ENCODE measurements around the gene DUSP12. TPM values are rescaled to one million over a fixed set of nuclear protein-coding genes. Genes with fewer than 3 reads are reported as not detected.

DUSP12 gene
- total and polyA plus RNA-seq, 9 of the 15 experiments (the other 6 are each of a cell fraction or from before 2014, with no cell fraction given), result 10.4 to 81.4 (median 43.6) TPM

GRCh38 chr1:161737625-161738024 is 12.0 kb upstream of the DUSP12 start:
- H3K9me1 ChIP-seq (ENCODE audit: control insufficient read depth, insufficient read depth, low read length), result no peaks in the 10 kb centered on the region
- no peak overlapping the region for H3K9ac ChIP-seq (ENCODE audit: insufficient read depth in 1 of 2, low read depth in 2 of 2, low read length in 2 of 2)
- DNase-seq (ENCODE audit: extremely low read depth in 1 of 4, low spot score in 3 of 4), result no peak
- FAIRE-seq, result no peak
- ChIA-PET CTCF (ENCODE audit: low intra/inter-chr PET ratio) (interaction anchor here (0.6 to 2.3 kb wide), 5 partner anchors 85 to 253 kb away, joined by 3 to 9 read pairs (median 3); no protein-coding TSS in a partner anchor), POLR2A (interaction anchor here (0.6 to 3.1 kb wide), 6 partner anchors 11 to 213 kb away, joined by 3 to 19 read pairs (median 6); partner anchors contain the start of genes DUSP12 and HSPA6)
- H3K4me2 ChIP-seq (ENCODE audit: insufficient read depth, low read length), result no peak overlapping the region
- no TSS peak for BruUV-seq (replicated peaks)
- no peak overlapping the region for H3K4me3 ChIP-seq
- no peaks in the 10 kb centered on the region for H4K20me1 ChIP-seq (replicated peaks; ENCODE audit: control insufficient read depth, insufficient read depth, low read length)
- ATAC-seq, result no peak
- no peaks in the 10 kb centered on the region for H3K79me2 ChIP-seq (ENCODE audit: control insufficient read depth, insufficient read depth, low read length)
- in situ Hi-C loops (cut with MboI), result no loop called here
- H3K9me3 ChIP-seq (replicated peaks; ENCODE audit: control insufficient read depth, insufficient read depth, low read depth, low read length), result no peaks in the 10 kb centered on the region
- intact Hi-C loops (cut with micrococcal nuclease), result loop anchor here (1.0 kb wide), 2 partner anchors 90 to 171 kb away; no protein-coding TSS in a partner anchor
- no peak overlapping the region for H3K27ac ChIP-seq (ENCODE audit: extremely low read depth, low read depth, low read length)
- H3K4me1 ChIP-seq (replicated peaks in 1 of 2; ENCODE audit: control insufficient read depth in 2 of 2, insufficient read depth in 2 of 2, low read length in 2 of 2), result peaks cover 12 to 29% of the 10 kb centered on the region in 2 experiments; a peak in 4 of 5 replicates
- H3K36me3 ChIP-seq (ENCODE audit: control insufficient read depth, insufficient read depth, low read length), result no peaks in the 10 kb centered on the region
- H3K27me3 ChIP-seq (ENCODE audit: control insufficient read depth in 2 of 2, insufficient read depth in 2 of 2, low read length in 2 of 2), result no peaks in the 10 kb centered on the region
- 70% methylated on average over 2 of the region's 2 CpGs for WGBS (ENCODE audit: insufficient coverage, low coverage, missing lambda C conversion rate)
- H2AFZ ChIP-seq (ENCODE audit: low read depth, low read length), result peak overlapping the region; percentile 54
- TF ChIP-seq CTCFL (IDR thresholded peaks at IDR 0.05; ENCODE audit: borderline replicate concordance, insufficient read depth, low read depth, low read length, poor library complexity, severe bottlenecking), result no peak
- no peak for TF ChIP-seq ID3 (CRISPR knock-in tag; IDR thresholded peaks at IDR 0.05)
- TF ChIP-seq ID3 (tag; IDR thresholded peaks at IDR 0.05), result no peak
- no peak for TF ChIP-seq TCF7L2 (IDR thresholded peaks at IDR 0.05; ENCODE audit: low read depth, low read length)
- TF ChIP-seq MLLT1 (IDR thresholded peaks at IDR 0.05), result no peak
- TF ChIP-seq ZNF311 (CRISPR knock-in tag; IDR thresholded peaks at IDR 0.05), result no peak
- TF ChIP-seq SPI1 (IDR thresholded peaks at IDR 0.05; ENCODE audit: borderline replicate concordance, low read depth, low read length), result no peak
- no peak for TF ChIP-seq FOXA1 (IDR thresholded peaks at IDR 0.05; ENCODE audit: borderline replicate concordance)
- TF ChIP-seq TCFL5 (CRISPR knock-in tag; conservative IDR thresholded peaks at IDR 0.05), result no peak
- TF ChIP-seq ZBTB49 (CRISPR knock-in tag; IDR thresholded peaks at IDR 0.05; ENCODE audit: borderline replicate concordance), result no peak
- no peak for TF ChIP-seq ETV1 (tag; conservative IDR thresholded peaks at IDR 0.05; ENCODE audit: low read depth)
- TF ChIP-seq E4F1 (CRISPR knock-in tag; IDR thresholded peaks at IDR 0.05; ENCODE audit: borderline replicate concordance), result no peak
- no peak for TF ChIP-seq ZNF274 (IDR thresholded peaks at IDR 0.05; ENCODE audit: borderline replicate concordance, low read depth, low read length)
